ENCODE measurements around the gene PPP4C.
A peak's percentile ranks its signal among the peaks of the same experiment; 100 is the strongest.

The PPP4C gene

GRCh38 chr16:30083216-30084055 is 7.6 kb downstream of the PPP4C start:
- no peak for DNase-seq

GRCh38 chr16:30084096-30084815 is 8.5 kb downstream of the PPP4C start:
- no peak for DNase-seq

GRCh38 chr16:30084816-30085159 is 9.0 kb downstream of the PPP4C start:
- no peak for DNase-seq

- DNase-seq, result no peak
Measured at GRCh38 chr16:30085247-30085646, 9.5 kb downstream of the PPP4C start.

- no peak for DNase-seq
Measured at GRCh38 chr16:30085820-30086219, 10.0 kb downstream of the PPP4C start.

GRCh38 chr16:30086291-30087140 is 10.7 kb downstream of the PPP4C start:
- no peak for DNase-seq

- DNase-seq, result no peak
Measured at GRCh38 chr16:30087181-30087898, 11.5 kb downstream of the PPP4C start.

- DNase-seq, result no peak
Measured at GRCh38 chr16:30088237-30088831, 12.5 kb downstream of the PPP4C start.

- DNase-seq, result no peak
Measured at GRCh38 chr16:30088832-30089624, 13.2 kb downstream of the PPP4C start.

- DNase-seq, result no peak
Measured at GRCh38 chr16:30090610-30091331, 15.0 kb downstream of the PPP4C start.

- peak; percentile 90 for DNase-seq
Measured at GRCh38 chr16:30091474-30092372, 15.9 kb downstream of the PPP4C start, which contains the start of gene TBX6. TSS of gene TBX6 (minus strand) at chr16:30091924. CDS start at chr16:30091193, 731 bp downstream.

GRCh38 chr16:30092373-30093010 is 16.7 kb downstream of the PPP4C start:
- DNase-seq, result peak; percentile 60

GRCh38 chr16:30094541-30095165 is 18.9 kb downstream of the PPP4C start:
- DNase-seq, result no peak

GRCh38 chr16:30095166-30096078 is 19.6 kb downstream of the PPP4C start:
- DNase-seq, result no peak

GRCh38 chr16:30096105-30096861 is 20.5 kb downstream of the PPP4C start, which contains the start of gene YPEL3:
TSS of gene YPEL3 (minus strand) at chr16:30096213. CDS start at chr16:30095482, 731 bp downstream.
- peak; percentile 87 for DNase-seq

Measured in fibroblast of skin of back (primary cell).